ENCODE results near the gene SLIT1.

DNA sequence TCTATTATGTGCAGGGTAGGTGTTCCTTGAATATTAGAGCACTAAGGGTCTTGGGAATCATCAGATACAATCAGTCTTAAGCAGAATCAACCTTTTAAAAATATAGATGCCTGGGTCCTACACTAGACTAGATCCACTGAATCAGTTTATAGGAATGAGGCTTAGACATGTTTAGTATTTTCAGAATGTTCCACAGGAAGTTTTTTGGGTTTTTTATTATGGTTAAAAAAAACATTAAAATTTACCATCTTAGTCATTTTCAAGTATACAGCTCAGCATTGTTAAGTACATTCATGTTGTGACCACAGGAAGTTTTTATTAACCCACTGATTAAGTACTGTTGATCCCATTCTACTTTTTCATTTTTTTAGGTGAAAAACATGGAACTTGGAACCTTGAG, 217.9 kb downstream of the SLIT1 start:
- no peak for TF ChIP-seq TBP (IDR thresholded peaks at IDR 0.05; ENCODE audit: low read depth, low read length)
- TF ChIP-seq, protein P1, sequence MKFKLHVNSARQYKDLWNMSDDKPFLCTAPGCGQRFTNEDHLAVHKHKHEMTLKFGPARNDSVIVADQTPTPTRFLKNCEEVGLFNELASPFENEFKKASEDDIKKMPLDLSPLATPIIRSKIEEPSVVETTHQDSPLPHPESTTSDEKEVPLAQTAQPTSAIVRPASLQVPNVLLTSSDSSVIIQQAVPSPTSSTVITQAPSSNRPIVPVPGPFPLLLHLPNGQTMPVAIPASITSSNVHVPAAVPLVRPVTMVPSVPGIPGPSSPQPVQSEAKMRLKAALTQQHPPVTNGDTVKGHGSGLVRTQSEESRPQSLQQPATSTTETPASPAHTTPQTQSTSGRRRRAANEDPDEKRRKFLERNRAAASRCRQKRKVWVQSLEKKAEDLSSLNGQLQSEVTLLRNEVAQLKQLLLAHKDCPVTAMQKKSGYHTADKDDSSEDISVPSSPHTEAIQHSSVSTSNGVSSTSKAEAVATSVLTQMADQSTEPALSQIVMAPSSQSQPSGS (IDR thresholded peaks at IDR 0.05; ENCODE audit: low read length): no peak
- no peak for TF ChIP-seq EP300 (IDR thresholded peaks at IDR 0.05; ENCODE audit: borderline replicate concordance in 1 of 2, low read depth in 2 of 2, low read length in 2 of 2)
- TF ChIP-seq, protein P2, sequence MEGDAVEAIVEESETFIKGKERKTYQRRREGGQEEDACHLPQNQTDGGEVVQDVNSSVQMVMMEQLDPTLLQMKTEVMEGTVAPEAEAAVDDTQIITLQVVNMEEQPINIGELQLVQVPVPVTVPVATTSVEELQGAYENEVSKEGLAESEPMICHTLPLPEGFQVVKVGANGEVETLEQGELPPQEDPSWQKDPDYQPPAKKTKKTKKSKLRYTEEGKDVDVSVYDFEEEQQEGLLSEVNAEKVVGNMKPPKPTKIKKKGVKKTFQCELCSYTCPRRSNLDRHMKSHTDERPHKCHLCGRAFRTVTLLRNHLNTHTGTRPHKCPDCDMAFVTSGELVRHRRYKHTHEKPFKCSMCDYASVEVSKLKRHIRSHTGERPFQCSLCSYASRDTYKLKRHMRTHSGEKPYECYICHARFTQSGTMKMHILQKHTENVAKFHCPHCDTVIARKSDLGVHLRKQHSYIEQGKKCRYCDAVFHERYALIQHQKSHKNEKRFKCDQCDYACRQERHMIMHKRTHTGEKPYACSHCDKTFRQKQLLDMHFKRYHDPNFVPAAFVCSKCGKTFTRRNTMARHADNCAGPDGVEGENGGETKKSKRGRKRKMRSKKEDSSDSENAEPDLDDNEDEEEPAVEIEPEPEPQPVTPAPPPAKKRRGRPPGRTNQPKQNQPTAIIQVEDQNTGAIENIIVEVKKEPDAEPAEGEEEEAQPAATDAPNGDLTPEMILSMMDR (IDR thresholded peaks at IDR 0.05; ENCODE audit: control extremely low read depth in 1 of 3, insufficient read depth in 1 of 3, low read depth in 1 of 3, low read length in 3 of 3): no peak
- TF ChIP-seq PHF8 (conservative IDR thresholded peaks at IDR 0.05; ENCODE audit: low read depth, low read length): no peak
- TF ChIP-seq, protein P3, sequence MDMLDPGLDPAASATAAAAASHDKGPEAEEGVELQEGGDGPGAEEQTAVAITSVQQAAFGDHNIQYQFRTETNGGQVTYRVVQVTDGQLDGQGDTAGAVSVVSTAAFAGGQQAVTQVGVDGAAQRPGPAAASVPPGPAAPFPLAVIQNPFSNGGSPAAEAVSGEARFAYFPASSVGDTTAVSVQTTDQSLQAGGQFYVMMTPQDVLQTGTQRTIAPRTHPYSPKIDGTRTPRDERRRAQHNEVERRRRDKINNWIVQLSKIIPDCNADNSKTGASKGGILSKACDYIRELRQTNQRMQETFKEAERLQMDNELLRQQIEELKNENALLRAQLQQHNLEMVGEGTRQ (IDR thresholded peaks at IDR 0.05; ENCODE audit: low read length): no peak
- no peak for TF ChIP-seq CEBPB (IDR thresholded peaks at IDR 0.05; ENCODE audit: low read depth, low read length)
- no peak for TF ChIP-seq JUND (IDR thresholded peaks at IDR 0.05; ENCODE audit: low read length)
- no peak for TF ChIP-seq HDAC2 (IDR thresholded peaks at IDR 0.05; ENCODE audit: borderline replicate concordance in 1 of 2, low read depth in 2 of 2, low read length in 2 of 2)
- no peak for TF ChIP-seq EGR1 (IDR thresholded peaks at IDR 0.05; ENCODE audit: borderline replicate concordance, low read depth, low read length)
- TF ChIP-seq, protein P4, sequence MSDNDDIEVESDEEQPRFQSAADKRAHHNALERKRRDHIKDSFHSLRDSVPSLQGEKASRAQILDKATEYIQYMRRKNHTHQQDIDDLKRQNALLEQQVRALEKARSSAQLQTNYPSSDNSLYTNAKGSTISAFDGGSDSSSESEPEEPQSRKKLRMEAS (IDR thresholded peaks at IDR 0.05): no peak

Data from H1 (cell line).